GM12878 (cell line): ENCODE data around the gene BAHD1. TPM values are rescaled to one million over a fixed set of nuclear protein-coding genes. Genes with fewer than 3 reads are reported as not detected.

Source experiments
- ATAC-seq: fragments of 200-7000 bp; cut with Tn5 transposase; 3 replicates; pipeline ENCODE4 v1.9.1; 2020; ENCODE audit warnings: mild to moderate bottlenecking, moderate library complexity
- BruUV-seq: library from RNA; stranded (reverse); fragments of 400-500 nt; replicated peaks from 2 replicates; lab custom pipeline; 2021; lab: Mats Ljungman, UMichigan
- CTCF ChIA-PET: fragments of 300-600 bp; sonication (Branson Sonifier 250); formaldehyde crosslinking; extraction: SDS; loops from one replicate; lab custom pipeline; 2021; ENCODE audit warnings: inconsistent platforms; lab: Yijun Ruan, JAX
- POLR2A ChIA-PET: fragments of 350-600 bp; formaldehyde crosslinking; extraction: SDS; loops from one replicate; lab custom pipeline; 2021; ENCODE audit warnings: inconsistent platforms; lab: Charles Lee
- RAD21 ChIA-PET: fragments of 300-600 bp; sonication (Branson Sonifier 250); formaldehyde crosslinking; loops from one replicate; lab custom pipeline; 2023; ENCODE audit warnings: antibody characterized with exemption; ENCODE audit not compliant: unreplicated experiment; lab: Charles Lee
- SMC1A ChIA-PET: fragments of 300-600 bp; sonication (Branson Sonifier 250); formaldehyde crosslinking; loops from one replicate; lab custom pipeline; 2023; ENCODE audit not compliant: unreplicated experiment, uncharacterized antibody; lab: Charles Lee
- DNase-seq: peaks from one replicate; pipeline ENCODE4 v3.0.0-alpha.2; 2011; ENCODE audit warnings: low read depth, low spot score
- FAIRE-seq: peaks from 3 replicates; lab custom pipeline; 2011; peaks lifted over from hg19 to GRCh38; lab: Jason Lieb, UNC
- H2AFZ ChIP-seq: 2 replicates; pipeline ENCODE4 v1.6.0; 2011; ENCODE audit warnings: low read depth, low read length, control low read depth; ENCODE audit not compliant: control insufficient read depth
- H3K27ac ChIP-seq: 2 replicates; pipeline ENCODE4 v1.5.1; 2011; ENCODE audit warnings: control low read depth; ENCODE audit not compliant: control insufficient read depth, insufficient read depth
- H3K27me3 ChIP-seq, 2 experiments: replicated peaks in 1 of 2; 2 replicates each; pipeline versions ENCODE4 v1.6.0 to v1.6.1; 2011; ENCODE audit warnings: low read length in 1 of 2; ENCODE audit not compliant: control insufficient read depth in 2 of 2, insufficient read depth in 2 of 2
- H3K36me3 ChIP-seq, 2 experiments: 2 replicates each; pipeline ENCODE4 v1.5.1; 2011; ENCODE audit warnings: low read length in 1 of 2; ENCODE audit not compliant: control insufficient read depth in 2 of 2, insufficient read depth in 2 of 2
- H3K4me1 ChIP-seq: 2 replicates; pipeline ENCODE4 v1.6.1; 2011; ENCODE audit warnings: mild to moderate bottlenecking, low read length, moderate library complexity, mixed read lengths; ENCODE audit not compliant: control insufficient read depth, insufficient read depth
- H3K4me2 ChIP-seq: 2 replicates; pipeline ENCODE4 v1.6.0; 2011; ENCODE audit warnings: control low read depth; ENCODE audit not compliant: control insufficient read depth, insufficient read depth
- H3K4me3 ChIP-seq: fragments of 200-600 bp; sonication (generic); 2 replicates; pipeline ENCODE4 v1.5.1; 2016
- H3K79me2 ChIP-seq: 2 replicates; pipeline ENCODE4 v1.6.0; 2011; ENCODE audit warnings: low read length; ENCODE audit not compliant: control insufficient read depth, insufficient read depth
- H3K9ac ChIP-seq: 2 replicates; pipeline ENCODE4 v1.8.0; 2011; ENCODE audit warnings: low read length, control low read depth, mixed read lengths; ENCODE audit not compliant: control insufficient read depth, insufficient read depth
- H3K9me3 ChIP-seq: replicated peaks from 3 replicates; pipeline ENCODE4 v1.5.1; 2011; ENCODE audit warnings: mild to moderate bottlenecking, low read length; ENCODE audit not compliant: control insufficient read depth, insufficient read depth
- H4K20me1 ChIP-seq: 2 replicates; pipeline ENCODE4 v1.6.0; 2011; ENCODE audit not compliant: control insufficient read depth, insufficient read depth
- CEBPZ ChIP-seq: fragments of 150-350 bp; IDR thresholded peaks from 2 replicates; pipeline ENCODE4 v1.6.1; 2016; ENCODE audit warnings: low read depth, low read length
- CREM ChIP-seq: IDR thresholded peaks from 2 replicates; pipeline ENCODE4 v1.6.1; 2014; ENCODE audit warnings: antibody characterized with exemption, low read depth
- IRF5 ChIP-seq: fragments of 450-650 bp; IDR thresholded peaks from 2 replicates; pipeline ENCODE4 v1.6.1; 2017; ENCODE audit warnings: borderline replicate concordance
- JUND ChIP-seq: IDR thresholded peaks from 2 replicates; pipeline ENCODE4 v1.6.1; 2012; ENCODE audit warnings: low read depth, mild to moderate bottlenecking, low read length, improper control_type of control experiment, moderate library complexity
- LARP7 ChIP-seq: fragments of 450-650 bp; IDR thresholded peaks from 2 replicates; pipeline ENCODE4 v1.6.1; 2017; ENCODE audit warnings: mild to moderate bottlenecking
- RAD51 ChIP-seq: fragments of 450-650 bp; IDR thresholded peaks from 2 replicates; pipeline ENCODE4 v1.6.1; 2016; ENCODE audit warnings: moderate library complexity, mild to moderate bottlenecking, inconsistent platforms
- SMAD5 ChIP-seq: IDR thresholded peaks from 2 replicates; pipeline ENCODE4 v1.6.1; 2016; ENCODE audit warnings: antibody characterized with exemption, low read depth
- SREBF2 ChIP-seq: IDR thresholded peaks from 2 replicates; pipeline ENCODE4 v1.6.1; 2012; ENCODE audit warnings: mild to moderate bottlenecking, low read length
- USF2 ChIP-seq: IDR thresholded peaks from 2 replicates; pipeline ENCODE4 v1.6.1; 2011; ENCODE audit warnings: low read depth, low read length, improper control_type of control experiment, borderline replicate concordance
- WRNIP1 ChIP-seq: IDR thresholded peaks from 2 replicates; pipeline ENCODE4 v1.6.1; 2011; ENCODE audit warnings: low read depth, low read length, improper control_type of control experiment, borderline replicate concordance
- YY1 ChIP-seq: IDR thresholded peaks from 2 replicates; pipeline ENCODE4 v1.6.1; 2011; ENCODE audit warnings: low read depth, mild to moderate bottlenecking, low read length
- ZZZ3 ChIP-seq: IDR thresholded peaks from 2 replicates; pipeline ENCODE4 v1.6.1; 2011; ENCODE audit warnings: low read depth; ENCODE audit not compliant: control insufficient read depth, insufficient read length
- WGBS: methylation state at CpG from one replicate; pipeline ENCODE4 v1.1.6; 2016; ENCODE audit warnings: low lambda C conversion rate; ENCODE audit not compliant: insufficient replicate concordance, insufficient coverage; ENCODE audit errors: missing lambda C conversion rate; 5-methylcytosine and 5-hydroxymethylcytosine counted together
- in situ Hi-C: fragments of 300-500 bp; cut with MboI; formaldehyde crosslinking; loops from 9 replicates; pipeline ENCODE4 v1.14.3; 2018; ENCODE audit warnings: mixed read lengths
- intact Hi-C: fragments of 100-400 bp; cut with micrococcal nuclease; formaldehyde crosslinking; loops from one replicate; pipeline ENCODE4 v1.14.2; 2022; ENCODE audit not compliant: unreplicated experiment
- polyA plus RNA-seq, 11 experiments: library from polyadenylated mRNA; depleted of rRNA in 4 of 11; unstranded in 6 of 11; stranded (reverse) in 5 of 11; fragments of >200 nt; fragmentation: Nextera tagmentation in 4 of 11; fragmentation: Illumina TruSeq in 1 of 11; extraction: Ambion mirVana in 4 of 11; extraction: Trizol in 1 of 11; gene quantifications; 1 replicate in 1 of 11; 2 replicates in 10 of 11; pipeline versions ENCODE4 v1.2.1 to v1.2.3, GENCODE V29; 2011 to 2016; ENCODE audit warnings: inconsistent platforms in 2 of 11, missing spikeins in 2 of 11, low read depth in 1 of 11
- total RNA-seq, 4 experiments: library from RNA; depleted of rRNA in 3 of 4; stranded (reverse); fragments of >200 nt in 3 of 4; fragmentation: Illumina TruSeq in 1 of 4; extraction: Trizol in 1 of 4; gene quantifications; 2 replicates each; pipeline versions ENCODE4 v1.2.1 to v1.2.3, GENCODE V29; 2013 to 2021

Gene BAHD1
- total and polyA plus RNA-seq, 10 of the 15 experiments (the other 5 are each of a cell fraction or from before 2014, with no cell fraction given) = 0.21 to 21.8 (median 5.8) TPM

- CTCF ChIA-PET = no interaction called here
- no peak for DNase-seq
- H3K36me3 ChIP-seq = no peaks in the 10 kb centered on the region
- H2AFZ ChIP-seq = no peak overlapping the region
- H3K4me3 ChIP-seq = no peak overlapping the region
- in situ Hi-C loops = no loop called here
- SMC1A ChIA-PET = interaction anchor here (0.7 kb wide), 1 partner anchor 87 kb away, joined by 3 read pairs; no protein-coding TSS in a partner anchor
- no peak for ATAC-seq
- no peaks in the 10 kb centered on the region for H4K20me1 ChIP-seq
- no peaks in the 10 kb centered on the region for H3K9me3 ChIP-seq
- no peak for TF ChIP-seq IRF5
- no peak for TF ChIP-seq CREM
- no peak for TF ChIP-seq SREBF2
- no peak for TF ChIP-seq ZZZ3
- no peak for TF ChIP-seq YY1
- TF ChIP-seq USF2 = no peak
- no peak for TF ChIP-seq CEBPZ
- no peak for TF ChIP-seq LARP7
- TF ChIP-seq JUND = no peak
- TF ChIP-seq RAD51 = no peak
- TF ChIP-seq WRNIP1 = no peak
- no peak for TF ChIP-seq SMAD5
- TF ChIP-seq, all 136 proteins: peak for 0
- peaks cover 9% of the 10 kb centered on the region for H3K4me1 ChIP-seq
- no peaks in the 10 kb centered on the region for H3K79me2 ChIP-seq
- no TSS peak for BruUV-seq
- no peak overlapping the region for H3K4me2 ChIP-seq
- H3K9ac ChIP-seq = no peak overlapping the region
- ChIA-PET RAD21 (no interaction called here), POLR2A (no interaction called here)
- no peaks in the 10 kb centered on the region for H3K27me3 ChIP-seq
- WGBS = 98% methylated on average over 2 of the region's 2 CpGs
- intact Hi-C loops = loop anchor here (10.0 kb wide), 1 partner anchor 162 kb away; no protein-coding TSS in a partner anchor
- no peak for FAIRE-seq
- no peak overlapping the region for H3K27ac ChIP-seq
Measured at GRCh38 chr15:40512440-40512839, 71.7 kb downstream of the BAHD1 start.
